Uterus (tissue), 4 donors: ENCODE data around the gene KDM1B. TPM values are rescaled to one million over a fixed set of nuclear protein-coding genes. Genes with fewer than 3 reads are reported as not detected.
A peak's percentile ranks its signal among the peaks of the same experiment; 100 is the strongest.
"Not testable (repeated sequence)": the region's sequence is repeated elsewhere in the genome, so short reads cannot be mapped to it uniquely, and the experiment has no call there.

ENCODE experiments used
- DNase-seq, 2 donors: peaks; one replicate each; pipeline ENCODE4 v3.0.0-alpha.2; 2019 to 2020
- H3K27ac ChIP-seq, 2 donors: fragments of 200-600 bp; sonication (generic); 1 replicate in 1 of 2; 2 replicates in 1 of 2; pipeline ENCODE4 v1.5.1; 2016 to 2018
- H3K27me3 ChIP-seq, 2 donors: fragments of 200-600 bp; sonication (generic); one replicate each; pipeline ENCODE4 v1.5.1; 2018 to 2019; ENCODE audit warnings: control low read depth in 1 of 2
- H3K36me3 ChIP-seq, 2 donors: fragments of 200-600 bp; sonication (generic); one replicate each; pipeline ENCODE4 v1.5.1; 2019; ENCODE audit warnings: control low read depth in 1 of 2
- H3K4me1 ChIP-seq, 2 donors: fragments of 200-600 bp; sonication (generic); one replicate each; pipeline ENCODE4 v1.5.1; 2018 to 2019; ENCODE audit warnings: control low read depth in 1 of 2
- H3K4me3 ChIP-seq, 2 donors: fragments of 200-600 bp; sonication (generic); 1 replicate in 1 of 2; 2 replicates in 1 of 2; pipeline ENCODE4 v1.5.1; 2018 to 2019; ENCODE audit warnings: mild to moderate bottlenecking in 1 of 2
- H3K9me3 ChIP-seq, 2 donors: fragments of 200-600 bp; sonication (generic); one replicate each; pipeline ENCODE4 v1.5.1; 2019; ENCODE audit warnings: control low read depth in 1 of 2
- CTCF ChIP-seq, 4 experiments: fragments of 200-600 bp in 2 of 4; fragments of 450-650 bp in 2 of 4; sonication (generic) in 2 of 4; IDR thresholded peaks; one replicate each; pipeline ENCODE4 v1.5.1; 2016 to 2019; ENCODE audit warnings: antibody characterized with exemption in 4 of 4, mild to moderate bottlenecking in 2 of 4, moderate library complexity in 1 of 4
- POLR2A ChIP-seq, 2 donors: fragments of 450-650 bp; IDR thresholded peaks; one replicate each; pipeline ENCODE4 v1.6.1; 2016; ENCODE audit warnings: antibody characterized with exemption in 2 of 2, mild to moderate bottlenecking in 1 of 2, moderate library complexity in 1 of 2
- intact Hi-C: fragments of 100-400 bp; cut with DNase I; formaldehyde crosslinking; loops from one replicate; pipeline ENCODE4 v1.15.1; 2023; ENCODE audit warnings: low total_unique reads
- total RNA-seq, 4 donors: library from RNA; depleted of rRNA in 3 of 4; stranded (reverse); fragments of >200 nt in 3 of 4; gene quantifications; one replicate each; pipeline versions ENCODE4 v1.1.0 to v1.2.4, GENCODE V29; 2014 to 2023
- donor health status: DM: yes; HTN: yes; CAD: no.

The KDM1B gene
- total RNA-seq, 4 donors from 2014 or later, result 10.6 to 24.7 (median 14.0) TPM

DNA sequence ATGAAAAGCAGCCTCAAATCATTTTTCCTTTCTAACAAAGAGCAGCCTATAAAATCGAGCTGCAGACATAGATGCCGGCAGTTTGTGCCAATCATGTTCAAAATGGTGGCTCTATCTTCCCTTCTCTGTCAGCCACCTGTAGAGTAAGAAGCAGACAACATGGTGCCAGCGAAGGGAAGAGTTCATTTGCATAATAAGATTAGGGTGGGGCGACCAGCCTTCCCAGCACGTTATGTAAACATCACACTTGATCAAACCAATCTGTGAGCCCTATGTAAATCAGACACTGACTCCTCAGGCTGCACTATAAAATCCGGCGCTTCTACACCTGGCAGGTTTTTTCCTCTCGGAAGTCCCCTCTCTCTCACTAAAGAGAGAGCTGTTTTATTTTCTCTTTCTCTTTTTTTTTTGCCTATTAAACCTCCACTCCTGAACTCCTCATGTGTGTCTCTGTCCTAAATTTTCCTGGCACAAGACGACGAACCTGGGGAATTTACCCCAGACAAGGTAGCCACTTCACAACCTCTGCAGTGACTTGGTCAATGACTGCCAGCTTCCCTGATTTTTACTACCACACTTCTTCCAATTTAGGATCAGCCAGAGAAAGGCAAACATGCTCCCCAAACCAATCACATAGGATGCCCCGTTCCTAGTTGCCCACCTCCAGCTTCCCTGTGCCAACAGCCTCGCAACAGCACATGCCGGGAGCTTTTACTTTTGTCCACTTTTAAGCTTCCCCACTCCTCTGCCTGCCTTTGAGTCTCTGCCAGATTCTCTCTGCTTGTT is 13.2 kb upstream of the KDM1B start:
- no peak for TF ChIP-seq POLR2A (IDR thresholded peaks at IDR 0.05)
- TF ChIP-seq CTCF (IDR thresholded peaks at IDR 0.05), result no peak
- Histone ChIP-seq H3K4me1 (no peaks in the 10 kb centered on the region), H3K9me3 (no peaks in the 10 kb centered on the region), H3K27ac (peak overlapping the region in 1 of 2 donors; percentile 64), H3K27me3 (no peaks in the 10 kb centered on the region), H3K4me3 (no peak overlapping the region), H3K36me3 (no peaks in the 10 kb centered on the region)
- no peak for DNase-seq
- intact Hi-C loops, result no loop called here

GRCh38 chr6:18142591-18142861 is 12.7 kb upstream of the KDM1B start:
- Histone ChIP-seq H3K36me3 (no peaks in the 10 kb centered on the region), H3K4me1 (no peaks in the 10 kb centered on the region), H3K4me3 (no peak overlapping the region), H3K27me3 (no peaks in the 10 kb centered on the region), H3K27ac (peak overlapping the region in 1 of 2 donors; percentile 36), H3K9me3 (no peaks in the 10 kb centered on the region)
- TF ChIP-seq POLR2A (IDR thresholded peaks at IDR 0.05) (no peak), CTCF (IDR thresholded peaks at IDR 0.05) (no peak)
- no peak for DNase-seq
- intact Hi-C loops, result no loop called here

GRCh38 chr6:18147160-18147559 is 8.1 kb upstream of the KDM1B start:
- Histone ChIP-seq H3K4me3 (no peak overlapping the region), H3K9me3 (no peaks in the 10 kb centered on the region), H3K27ac (peak overlapping the region; percentile 23 to 57), H3K27me3 (no peaks in the 10 kb centered on the region), H3K36me3 (no peaks in the 10 kb centered on the region), H3K4me1 (no peaks in the 10 kb centered on the region)
- intact Hi-C loops, result no loop called here
- DNase-seq, result no peak
- TF ChIP-seq CTCF (IDR thresholded peaks at IDR 0.05) (no peak), POLR2A (IDR thresholded peaks at IDR 0.05) (no peak)

DNA sequence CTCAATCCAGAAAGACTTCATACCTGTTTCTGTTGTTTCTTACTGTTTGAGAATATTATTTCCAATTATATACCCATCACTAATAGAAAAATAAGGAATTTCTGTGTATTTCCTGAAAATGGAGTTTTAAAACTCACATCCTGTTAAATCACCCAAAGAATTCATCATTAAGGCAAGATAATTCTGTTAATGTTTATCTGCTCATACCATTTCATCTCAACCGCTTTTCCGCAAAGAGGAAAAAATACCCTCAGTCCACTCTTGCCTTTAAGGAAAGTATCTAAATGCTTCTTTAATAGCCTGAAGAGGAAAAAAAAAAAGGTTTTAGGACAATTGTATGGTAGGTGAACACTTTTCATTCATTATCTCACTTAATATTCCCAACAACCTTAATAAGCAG is 7.6 kb upstream of the KDM1B start:
- DNase-seq, result no peak
- TF ChIP-seq CTCF (IDR thresholded peaks at IDR 0.05) (no peak), POLR2A (IDR thresholded peaks at IDR 0.05) (no peak)
- no peak overlapping the region for H3K4me3 ChIP-seq
- H3K36me3 ChIP-seq, result no peaks in the 10 kb centered on the region
- no peaks in the 10 kb centered on the region for H3K9me3 ChIP-seq
- H3K4me1 ChIP-seq, result no peaks in the 10 kb centered on the region
- intact Hi-C loops, result no loop called here
- no peaks in the 10 kb centered on the region for H3K27me3 ChIP-seq
- peak overlapping the region; percentile 23 to 57 for H3K27ac ChIP-seq

GRCh38 chr6:18148304-18149025 is 6.8 kb upstream of the KDM1B start:
- Histone ChIP-seq H3K9me3 (no peaks in the 10 kb centered on the region), H3K4me3 (no peak overlapping the region), H3K4me1 (no peaks in the 10 kb centered on the region), H3K27me3 (no peaks in the 10 kb centered on the region), H3K27ac (peak overlapping the region; percentile 23 to 57), H3K36me3 (no peaks in the 10 kb centered on the region)
- TF ChIP-seq CTCF (IDR thresholded peaks at IDR 0.05) (no peak), POLR2A (IDR thresholded peaks at IDR 0.05) (no peak)
- peak; percentile 43 to 49 for DNase-seq
- intact Hi-C loops, result no loop called here

- H3K36me3 ChIP-seq, intact Hi-C loops, H3K9me3 ChIP-seq, H3K27me3 ChIP-seq, DNase-seq, H3K27ac ChIP-seq, H3K4me1 ChIP-seq, H3K4me3 ChIP-seq: not testable (repeated sequence)
These were observed 3.8 kb upstream of the KDM1B start for GRCh38 chr6:18151391-18151790.
